ENCODE data around the gene DIO3.

Gene DIO3

DNA sequence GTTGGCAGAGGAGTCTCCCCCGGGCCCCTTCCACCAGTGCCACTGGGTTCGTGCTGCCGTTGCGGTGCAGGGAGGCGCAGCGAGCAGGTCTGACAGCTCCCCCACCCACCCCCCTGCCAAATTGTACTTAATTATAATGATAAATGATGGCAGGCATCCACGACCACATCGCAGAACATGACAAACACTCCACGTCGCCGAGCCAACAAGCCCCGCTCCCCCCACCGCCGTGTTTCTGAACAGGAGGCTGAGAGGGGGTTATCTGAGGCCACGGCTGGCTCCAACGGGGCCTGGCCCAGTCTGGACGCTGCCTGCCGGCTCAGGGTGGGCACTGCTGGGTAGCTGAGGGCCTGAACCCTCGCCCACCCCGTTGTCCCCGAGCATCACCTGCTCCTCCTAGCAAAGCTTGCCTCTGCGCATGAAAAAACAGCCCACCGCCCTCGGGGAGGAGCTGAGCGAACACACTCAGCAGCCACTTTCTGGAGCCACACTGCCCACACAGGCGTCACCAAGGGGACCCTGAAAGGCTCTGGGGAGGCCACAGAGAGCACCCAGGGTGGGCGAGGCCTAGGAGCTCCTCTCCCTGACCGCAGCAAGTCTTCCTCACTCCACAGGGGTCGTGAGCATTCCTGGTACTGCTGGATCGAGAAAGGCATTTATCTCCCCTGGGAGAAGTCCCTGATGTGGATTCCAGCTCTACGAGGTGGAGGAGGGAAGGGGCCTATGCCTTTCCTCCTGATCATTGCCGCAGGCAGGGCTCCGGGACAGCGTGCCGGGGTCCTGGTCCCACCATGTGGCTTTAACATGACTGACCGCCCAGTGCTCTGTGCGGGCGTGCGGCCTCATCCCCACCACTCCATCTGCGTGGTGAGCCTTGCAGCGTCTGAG, 35.4 kb upstream of the DIO3 start:
- no peak for FAIRE-seq
- DNase-seq (ENCODE audit: insufficient read length, low spot score) = no peak

DNA sequence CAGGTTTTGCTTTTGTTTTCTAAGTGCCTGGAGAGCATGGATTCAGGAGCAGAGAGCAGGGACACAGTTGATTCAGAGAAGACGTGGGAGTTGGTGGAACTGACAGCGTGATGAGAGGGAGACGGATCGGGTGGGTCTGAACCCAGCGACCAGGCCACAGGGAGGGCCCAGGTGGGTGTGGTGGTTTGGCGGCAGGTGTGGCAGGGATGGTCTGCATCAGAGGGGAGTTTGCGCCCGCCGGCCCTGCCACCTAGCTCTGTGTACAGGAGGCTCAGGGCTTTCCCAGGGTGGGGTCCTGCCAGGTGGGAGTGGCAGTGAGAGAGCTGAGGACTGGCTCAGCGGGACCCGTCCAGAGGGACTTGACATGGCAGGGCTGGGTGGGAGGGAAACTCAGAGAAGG, 33.3 kb upstream of the DIO3 start:
- no peak for TF ChIP-seq SPI1 (IDR thresholded peaks at IDR 0.05; ENCODE audit: low read depth, low read length)
- TF ChIP-seq TAF1 (IDR thresholded peaks at IDR 0.05; ENCODE audit: low read depth, low read length) = no peak
- TF ChIP-seq POLR2A (IDR thresholded peaks at IDR 0.05; ENCODE audit: low read depth, low read length) = no peak
- no peak for TF ChIP-seq POU2F2 (IDR thresholded peaks at IDR 0.05; ENCODE audit: low read depth, low read length)
- no peak for TF ChIP-seq POLR2AphosphoS5 (IDR thresholded peaks at IDR 0.05; ENCODE audit: low read depth, low read length)
- no peak for TF ChIP-seq PAX5 (IDR thresholded peaks at IDR 0.05; ENCODE audit: insufficient read depth, low read length, severe bottlenecking)
- FAIRE-seq (no peak), DNase-seq (ENCODE audit: insufficient read length, low spot score) (no peak)

More for the DNA sequence above, 35.4 kb upstream of the DIO3 start:
- no peak for TF ChIP-seq POU2F2 (IDR thresholded peaks at IDR 0.05; ENCODE audit: low read depth, low read length)
- no peak for TF ChIP-seq SPI1 (IDR thresholded peaks at IDR 0.05; ENCODE audit: low read depth, low read length)
- TF ChIP-seq POLR2AphosphoS5 (IDR thresholded peaks at IDR 0.05; ENCODE audit: low read depth, low read length) = no peak
- no peak for TF ChIP-seq POLR2A (IDR thresholded peaks at IDR 0.05; ENCODE audit: low read depth, low read length)
- no peak for TF ChIP-seq TAF1 (IDR thresholded peaks at IDR 0.05; ENCODE audit: low read depth, low read length)
- no peak for TF ChIP-seq PAX5 (IDR thresholded peaks at IDR 0.05; ENCODE audit: insufficient read depth, low read length, severe bottlenecking)

DNA sequence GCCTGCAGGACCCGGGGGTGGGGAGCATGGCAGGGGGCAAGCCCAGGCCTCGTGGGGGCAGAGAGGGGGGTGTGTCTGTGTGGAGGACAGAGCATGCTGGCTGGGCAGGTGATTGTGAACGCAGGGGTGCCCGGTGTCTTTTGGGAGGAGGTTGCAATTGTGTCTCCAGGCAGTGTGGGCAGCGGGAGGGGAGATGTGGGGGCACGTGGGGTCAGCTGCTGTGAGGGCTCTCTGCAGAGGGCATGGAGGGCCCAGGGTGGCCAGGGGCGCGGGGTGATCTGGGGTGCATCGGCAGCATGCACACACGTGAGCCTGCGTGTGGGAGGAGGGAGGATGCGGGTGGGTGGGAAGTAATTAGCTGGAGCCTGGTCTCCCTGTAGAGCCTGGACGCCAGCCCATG, 32.2 kb upstream of the DIO3 start:
- TF ChIP-seq POLR2A (IDR thresholded peaks at IDR 0.05; ENCODE audit: low read depth, low read length) = no peak
- no peak for TF ChIP-seq PAX5 (IDR thresholded peaks at IDR 0.05; ENCODE audit: insufficient read depth, low read length, severe bottlenecking)
- no peak for TF ChIP-seq TAF1 (IDR thresholded peaks at IDR 0.05; ENCODE audit: low read depth, low read length)
- TF ChIP-seq POU2F2 (IDR thresholded peaks at IDR 0.05; ENCODE audit: low read depth, low read length) = no peak
- TF ChIP-seq POLR2AphosphoS5 (IDR thresholded peaks at IDR 0.05; ENCODE audit: low read depth, low read length) = no peak
- no peak for TF ChIP-seq SPI1 (IDR thresholded peaks at IDR 0.05; ENCODE audit: low read depth, low read length)
- no peak for DNase-seq (ENCODE audit: insufficient read length, low spot score)
- no peak for FAIRE-seq

DNA sequence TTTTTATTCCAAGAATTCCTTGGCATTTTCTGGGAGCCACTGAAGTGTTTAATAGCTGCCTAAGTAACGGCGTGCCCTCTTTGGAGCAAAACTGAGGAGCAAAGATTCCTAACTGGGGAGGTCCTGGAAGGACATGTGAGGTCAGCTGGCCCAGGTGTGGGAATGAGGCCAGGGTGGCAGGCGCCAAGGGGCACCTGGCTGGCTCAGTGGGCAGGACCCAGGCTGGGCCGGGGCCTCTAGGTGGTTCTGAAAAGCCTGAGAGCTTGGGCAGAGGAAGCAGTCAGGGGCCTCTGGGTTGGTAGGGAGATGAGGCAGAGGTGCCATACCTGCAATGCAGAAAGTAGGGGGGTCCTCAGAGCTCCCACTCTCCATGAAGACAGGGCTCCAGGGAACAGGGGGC, 27.1 kb upstream of the DIO3 start:
- DNase-seq (ENCODE audit: insufficient read length, low spot score) = no peak
- no peak for FAIRE-seq
- no peak for TF ChIP-seq PAX5 (IDR thresholded peaks at IDR 0.05; ENCODE audit: insufficient read depth, low read length, severe bottlenecking)
- TF ChIP-seq SPI1 (IDR thresholded peaks at IDR 0.05; ENCODE audit: low read depth, low read length) = no peak
- no peak for TF ChIP-seq POLR2A (IDR thresholded peaks at IDR 0.05; ENCODE audit: low read depth, low read length)
- no peak for TF ChIP-seq POLR2AphosphoS5 (IDR thresholded peaks at IDR 0.05; ENCODE audit: low read depth, low read length)
- no peak for TF ChIP-seq POU2F2 (IDR thresholded peaks at IDR 0.05; ENCODE audit: low read depth, low read length)
- no peak for TF ChIP-seq TAF1 (IDR thresholded peaks at IDR 0.05; ENCODE audit: low read depth, low read length)

DNA sequence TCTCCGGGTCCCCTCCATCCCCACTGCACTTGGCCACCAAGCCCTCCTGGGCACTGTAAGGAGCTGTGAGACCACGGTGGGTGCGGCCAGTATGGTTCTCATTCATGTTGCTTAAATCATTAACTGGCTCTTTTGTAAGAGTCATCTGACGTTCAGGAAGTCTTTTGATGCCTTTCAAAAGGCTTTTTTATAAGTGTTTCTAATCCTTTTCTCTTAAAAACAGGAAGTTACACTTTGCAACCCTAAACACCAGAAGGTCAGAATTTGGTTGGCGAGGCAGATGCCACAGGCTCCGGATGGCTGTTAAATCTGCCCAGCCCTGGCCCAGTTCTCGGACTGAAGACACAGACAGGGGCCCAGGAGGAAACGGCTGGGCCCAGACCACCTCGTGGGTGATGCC, 26.1 kb upstream of the DIO3 start:
- FAIRE-seq (no peak), DNase-seq (ENCODE audit: insufficient read length, low spot score) (no peak)
- no peak for TF ChIP-seq POU2F2 (IDR thresholded peaks at IDR 0.05; ENCODE audit: low read depth, low read length)

DNA sequence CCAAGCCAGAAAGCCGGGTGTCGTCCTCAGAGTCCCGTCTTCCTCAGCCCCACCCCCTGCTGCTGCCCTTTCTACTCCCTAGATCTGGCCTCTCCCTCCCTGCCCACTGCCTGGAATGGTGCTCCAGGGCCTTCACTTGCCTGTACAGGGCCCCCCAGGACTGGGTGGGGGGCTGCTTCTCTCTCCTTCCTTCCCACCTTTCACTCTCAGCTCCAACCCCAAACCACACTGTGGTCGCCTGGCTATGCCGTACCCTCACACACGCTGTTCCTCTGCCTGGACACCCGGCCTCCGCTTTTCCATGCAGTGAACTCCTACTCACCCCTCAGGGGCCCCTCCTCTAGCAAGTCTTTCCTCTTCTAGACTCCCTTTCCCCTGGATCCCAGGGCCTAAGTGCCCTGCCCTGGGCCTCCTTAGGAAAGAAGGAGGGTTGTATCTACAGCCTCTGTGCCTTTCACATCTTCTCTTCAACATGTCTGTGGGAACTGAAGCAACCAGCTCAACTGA, 25.5 kb upstream of the DIO3 start:
- TF ChIP-seq PAX5 (IDR thresholded peaks at IDR 0.05; ENCODE audit: insufficient read depth, low read length, severe bottlenecking) = no peak
- no peak for TF ChIP-seq POU2F2 (IDR thresholded peaks at IDR 0.05; ENCODE audit: low read depth, low read length)
- no peak for TF ChIP-seq SPI1 (IDR thresholded peaks at IDR 0.05; ENCODE audit: low read depth, low read length)
- no peak for TF ChIP-seq POLR2AphosphoS5 (IDR thresholded peaks at IDR 0.05; ENCODE audit: low read depth, low read length)
- TF ChIP-seq TAF1 (IDR thresholded peaks at IDR 0.05; ENCODE audit: low read depth, low read length) = no peak
- no peak for TF ChIP-seq POLR2A (IDR thresholded peaks at IDR 0.05; ENCODE audit: low read depth, low read length)
- no peak for DNase-seq (ENCODE audit: insufficient read length, low spot score)
- no peak for FAIRE-seq

DNA sequence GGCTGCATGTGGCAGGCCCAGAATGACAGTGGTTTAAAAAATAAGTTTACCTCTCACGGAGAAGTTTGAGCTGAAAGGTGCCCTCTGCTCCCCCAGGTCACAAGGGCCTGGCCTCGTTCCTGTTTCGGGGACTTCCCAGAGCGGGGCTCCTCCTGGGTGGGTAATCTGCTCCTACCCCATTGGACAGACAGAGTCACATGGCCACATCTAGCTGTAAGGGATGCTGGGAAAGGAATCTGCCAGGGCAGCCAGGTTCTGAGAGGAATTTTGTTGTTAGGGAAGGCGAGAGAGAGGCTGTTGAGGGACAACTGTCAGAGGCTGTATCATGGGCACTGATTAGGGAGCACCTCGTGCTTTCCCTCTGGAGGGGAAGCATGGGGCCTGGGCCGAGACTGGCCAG, 24.0 kb upstream of the DIO3 start:
- FAIRE-seq = no peak
- TF ChIP-seq SPI1 (IDR thresholded peaks at IDR 0.05; ENCODE audit: low read depth, low read length) (no peak), PAX5 (IDR thresholded peaks at IDR 0.05; ENCODE audit: insufficient read depth, low read length, severe bottlenecking) (no peak), POU2F2 (IDR thresholded peaks at IDR 0.05; ENCODE audit: low read depth, low read length) (no peak), POLR2A (IDR thresholded peaks at IDR 0.05; ENCODE audit: low read depth, low read length) (no peak), TAF1 (IDR thresholded peaks at IDR 0.05; ENCODE audit: low read depth, low read length) (no peak)
- DNase-seq (ENCODE audit: insufficient read length, low spot score) = no peak

DNA sequence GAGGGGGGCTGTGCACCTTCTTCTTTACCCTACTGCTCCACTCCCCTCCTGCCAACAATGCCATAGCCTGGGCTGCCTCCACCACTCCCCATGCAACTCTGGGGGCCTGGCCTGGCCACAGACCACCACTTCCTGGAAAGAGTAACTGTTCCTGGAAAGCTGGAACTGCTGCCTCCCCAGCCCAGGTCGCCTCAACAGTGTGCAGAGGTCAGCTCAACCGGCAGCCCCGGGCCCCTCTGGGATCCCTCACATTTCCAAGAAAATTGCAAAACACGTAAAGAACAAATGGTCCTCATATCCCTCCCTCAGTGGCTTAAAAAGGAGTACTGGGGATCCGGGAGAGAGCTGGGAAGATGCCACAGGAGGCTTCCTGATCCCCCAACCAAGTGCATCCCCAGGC, 22.4 kb upstream of the DIO3 start:
- no peak for TF ChIP-seq PAX5 (IDR thresholded peaks at IDR 0.05; ENCODE audit: insufficient read depth, low read length, severe bottlenecking)
- no peak for TF ChIP-seq TAF1 (IDR thresholded peaks at IDR 0.05; ENCODE audit: low read depth, low read length)
- no peak for TF ChIP-seq SPI1 (IDR thresholded peaks at IDR 0.05; ENCODE audit: low read depth, low read length)
- TF ChIP-seq POLR2A (IDR thresholded peaks at IDR 0.05; ENCODE audit: low read depth, low read length) = no peak
- DNase-seq (ENCODE audit: insufficient read length, low spot score) (no peak), FAIRE-seq (no peak)

DNA sequence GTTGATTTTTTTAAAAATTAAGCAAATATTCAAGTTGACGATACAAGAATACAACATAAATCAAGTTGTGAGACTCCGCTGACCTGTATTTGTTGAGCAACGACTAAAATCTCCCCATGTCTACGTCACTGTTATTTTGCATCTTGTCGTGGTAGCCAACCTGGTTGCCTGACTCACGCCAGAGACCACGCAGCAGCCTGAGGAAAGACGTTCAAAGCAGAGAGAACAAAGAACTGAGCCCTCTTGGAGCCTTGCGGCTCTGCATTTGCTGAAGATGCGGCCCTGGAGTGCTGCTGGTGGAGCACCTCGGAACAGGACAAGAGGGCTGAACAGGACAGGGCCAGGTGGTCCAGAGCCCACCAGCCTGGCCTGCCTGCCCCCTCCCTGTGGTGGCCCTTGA, 21.4 kb upstream of the DIO3 start:
- no peak for DNase-seq (ENCODE audit: insufficient read length, low spot score)
- TF ChIP-seq POLR2A (IDR thresholded peaks at IDR 0.05; ENCODE audit: low read depth, low read length) (no peak), SPI1 (IDR thresholded peaks at IDR 0.05; ENCODE audit: low read depth, low read length) (no peak), PAX5 (IDR thresholded peaks at IDR 0.05; ENCODE audit: insufficient read depth, low read length, severe bottlenecking) (no peak), TAF1 (IDR thresholded peaks at IDR 0.05; ENCODE audit: low read depth, low read length) (no peak), POU2F2 (IDR thresholded peaks at IDR 0.05; ENCODE audit: low read depth, low read length) (no peak), POLR2AphosphoS5 (IDR thresholded peaks at IDR 0.05; ENCODE audit: low read depth, low read length) (no peak)
- no peak for FAIRE-seq

Measured in GM12891 (cell line).